ENCODE data around the gene B3GNT7.
"Not testable (repeated sequence)": the region's sequence is repeated elsewhere in the genome, so short reads cannot be mapped to it uniquely, and the experiment has no call there.

The B3GNT7 gene

GRCh38 chr2:231348173-231348572 lies 47.3 kb upstream of the B3GNT7 start:
- Histone ChIP-seq H3K79me2 (ENCODE audit: insufficient read depth, low read length) (no peaks in the 10 kb centered on the region), H3K9me3 (ENCODE audit: insufficient read depth, low read depth, low read length) (no peaks in the 10 kb centered on the region), H3K4me2 (ENCODE audit: low read depth, low read length, poor library complexity, severe bottlenecking) (no peak overlapping the region), H3K36me3 (ENCODE audit: insufficient read depth, low read length) (no peaks in the 10 kb centered on the region), H3F3A (ENCODE audit: low read depth) (no peaks in the 10 kb centered on the region), H3K27me3 (ENCODE audit: insufficient read depth, low read length, poor library complexity, severe bottlenecking) (no peaks in the 10 kb centered on the region), H2AFZ (ENCODE audit: low read length) (no peak overlapping the region), H3K9ac (ENCODE audit: low read depth, low read length, poor library complexity, severe bottlenecking) (no peak overlapping the region), H3K4me3 (ENCODE audit: low read length, poor library complexity, severe bottlenecking) (no peak overlapping the region), H4K20me1 (ENCODE audit: insufficient read depth, low read length, poor library complexity, severe bottlenecking) (no peaks in the 10 kb centered on the region), H3K4me1 (ENCODE audit: insufficient read depth, low read length, poor library complexity, severe bottlenecking) (no peaks in the 10 kb centered on the region), H3K9me2 (replicated peaks; ENCODE audit: low read depth, low read length) (no peaks in the 10 kb centered on the region)
- TF ChIP-seq CTCF (conservative IDR thresholded peaks at IDR 0.05; ENCODE audit: low read length) (no peak), EZH2phosphoT487 (IDR thresholded peaks at IDR 0.05; ENCODE audit: borderline replicate concordance) (no peak)

- Histone ChIP-seq H3K79me2 (ENCODE audit: insufficient read depth, low read length) (no peaks in the 10 kb centered on the region), H2AFZ (ENCODE audit: low read length) (no peak overlapping the region), H3K4me2 (ENCODE audit: low read depth, low read length, poor library complexity, severe bottlenecking) (no peak overlapping the region), H3K27me3 (ENCODE audit: insufficient read depth, low read length, poor library complexity, severe bottlenecking) (no peaks in the 10 kb centered on the region), H3K4me1 (ENCODE audit: insufficient read depth, low read length, poor library complexity, severe bottlenecking) (no peaks in the 10 kb centered on the region), H3K9ac (ENCODE audit: low read depth, low read length, poor library complexity, severe bottlenecking) (no peak overlapping the region), H3K4me3 (ENCODE audit: low read length, poor library complexity, severe bottlenecking) (no peak overlapping the region), H3K36me3 (ENCODE audit: insufficient read depth, low read length) (no peaks in the 10 kb centered on the region), H3K9me3 (ENCODE audit: insufficient read depth, low read depth, low read length) (no peaks in the 10 kb centered on the region), H3K9me2 (replicated peaks; ENCODE audit: low read depth, low read length) (no peaks in the 10 kb centered on the region), H3F3A (ENCODE audit: low read depth) (no peaks in the 10 kb centered on the region), H4K20me1 (ENCODE audit: insufficient read depth, low read length, poor library complexity, severe bottlenecking) (no peaks in the 10 kb centered on the region)
- TF ChIP-seq CTCF (conservative IDR thresholded peaks at IDR 0.05; ENCODE audit: low read length) (no peak), EZH2phosphoT487 (IDR thresholded peaks at IDR 0.05; ENCODE audit: borderline replicate concordance) (no peak)
Observed at GRCh38 chr2:231348704-231349373, 46.7 kb upstream of the B3GNT7 start.

- H3K27me3 ChIP-seq (ENCODE audit: insufficient read depth, low read length, poor library complexity, severe bottlenecking); H3K36me3 ChIP-seq (ENCODE audit: insufficient read depth, low read length); H3K9ac ChIP-seq (ENCODE audit: low read depth, low read length, poor library complexity, severe bottlenecking); H4K20me1 ChIP-seq (ENCODE audit: insufficient read depth, low read length, poor library complexity, severe bottlenecking); H3K4me1 ChIP-seq (ENCODE audit: insufficient read depth, low read length, poor library complexity, severe bottlenecking); H2AFZ ChIP-seq (ENCODE audit: low read length); H3K79me2 ChIP-seq (ENCODE audit: insufficient read depth, low read length); H3K4me2 ChIP-seq (ENCODE audit: low read depth, low read length, poor library complexity, severe bottlenecking); H3F3A ChIP-seq (ENCODE audit: low read depth); H3K9me2 ChIP-seq (replicated peaks; ENCODE audit: low read depth, low read length); H3K9me3 ChIP-seq (ENCODE audit: insufficient read depth, low read depth, low read length); H3K4me3 ChIP-seq (ENCODE audit: low read length, poor library complexity, severe bottlenecking): not testable (repeated sequence)
Observed at GRCh38 chr2:231349374-231349735, 46.2 kb upstream of the B3GNT7 start.

- Histone ChIP-seq H3K4me1 (ENCODE audit: insufficient read depth, low read length, poor library complexity, severe bottlenecking) (no peaks in the 10 kb centered on the region), H3F3A (ENCODE audit: low read depth) (no peaks in the 10 kb centered on the region), H3K9me2 (replicated peaks; ENCODE audit: low read depth, low read length) (no peaks in the 10 kb centered on the region), H3K9me3 (ENCODE audit: insufficient read depth, low read depth, low read length) (no peaks in the 10 kb centered on the region), H3K4me2 (ENCODE audit: low read depth, low read length, poor library complexity, severe bottlenecking) (no peak overlapping the region), H3K36me3 (ENCODE audit: insufficient read depth, low read length) (no peaks in the 10 kb centered on the region), H4K20me1 (ENCODE audit: insufficient read depth, low read length, poor library complexity, severe bottlenecking) (no peaks in the 10 kb centered on the region), H2AFZ (ENCODE audit: low read length) (no peak overlapping the region), H3K9ac (ENCODE audit: low read depth, low read length, poor library complexity, severe bottlenecking) (no peak overlapping the region), H3K27me3 (ENCODE audit: insufficient read depth, low read length, poor library complexity, severe bottlenecking) (no peaks in the 10 kb centered on the region), H3K79me2 (ENCODE audit: insufficient read depth, low read length) (no peaks in the 10 kb centered on the region), H3K4me3 (ENCODE audit: low read length, poor library complexity, severe bottlenecking) (no peak overlapping the region)
- TF ChIP-seq CTCF (conservative IDR thresholded peaks at IDR 0.05; ENCODE audit: low read length) (no peak), EZH2phosphoT487 (IDR thresholded peaks at IDR 0.05; ENCODE audit: borderline replicate concordance) (no peak)
Observed at GRCh38 chr2:231351648-231352047, 43.9 kb upstream of the B3GNT7 start.

Data from Loucy (cell line).